NB4 (cell line): Measurements from ENCODE around the gene OSBPL8.
A peak's percentile ranks its signal among the peaks of the same experiment; 100 is the strongest.

Experiments used
- DNase-seq: peaks from one replicate; pipeline ENCODE4 v3.0.0; 2010; ENCODE audit warnings: low read depth
- H3K4me3 ChIP-seq: one replicate; pipeline ENCODE4 v1.5.1; 2011; ENCODE audit warnings: mild to moderate bottlenecking, low read depth, low read length, moderate library complexity
- CTCF ChIP-seq: IDR thresholded peaks from one replicate; pipeline ENCODE4 v1.5.1; 2012; ENCODE audit warnings: low read depth, low read length
- MAX ChIP-seq: IDR thresholded peaks from 2 replicates; pipeline ENCODE4 v1.6.1; 2011; ENCODE audit warnings: low read depth, low read length
- MYC ChIP-seq: IDR thresholded peaks from 2 replicates; pipeline ENCODE4 v1.6.1; 2011; ENCODE audit warnings: low read depth, low read length
- POLR2A ChIP-seq: IDR thresholded peaks from 2 replicates; pipeline ENCODE4 v1.6.1; 2011; ENCODE audit warnings: mild to moderate bottlenecking; ENCODE audit not compliant: insufficient read length; ENCODE audit errors: extremely low read depth

The OSBPL8 gene

GRCh38 chr12:76428117-76428516 lies 131.5 kb downstream of the OSBPL8 start:
- H3K4me3 ChIP-seq = no peak overlapping the region
- TF ChIP-seq CTCF (no peak), MYC (no peak), POLR2A (no peak), MAX (no peak)
- no peak for DNase-seq

GRCh38 chr12:76426160-76426559 lies 133.4 kb downstream of the OSBPL8 start:
- DNase-seq = peak; percentile 7
- TF ChIP-seq MYC = no peak
- TF ChIP-seq CTCF = no peak
- TF ChIP-seq MAX = no peak
- TF ChIP-seq POLR2A = no peak
- no peak overlapping the region for H3K4me3 ChIP-seq

GRCh38 chr12:76424941-76425340 lies 134.6 kb downstream of the OSBPL8 start:
- no peak overlapping the region for H3K4me3 ChIP-seq
- no peak for TF ChIP-seq CTCF
- TF ChIP-seq MAX = no peak
- no peak for TF ChIP-seq POLR2A
- no peak for TF ChIP-seq MYC
- DNase-seq = no peak

- no peak overlapping the region for H3K4me3 ChIP-seq
- TF ChIP-seq MYC (no peak), POLR2A (no peak), CTCF (no peak), MAX (no peak)
- peak; percentile 4 for DNase-seq
Measured at GRCh38 chr12:76422543-76423438, 136.8 kb downstream of the OSBPL8 start.

- TF ChIP-seq CTCF = no peak
- no peak for TF ChIP-seq MYC
- TF ChIP-seq MAX = no peak
- TF ChIP-seq POLR2A = no peak
- H3K4me3 ChIP-seq = no peak overlapping the region
Measured at GRCh38 chr12:76422154-76422542, 137.4 kb downstream of the OSBPL8 start.

More at GRCh38 chr12:76422154-76422542, 137.4 kb downstream of the OSBPL8 start:
- no peak for DNase-seq
